SK-N-SH (cell line): Measurements from ENCODE around the gene NFKB2. TPM values are rescaled to one million over a fixed set of nuclear protein-coding genes. Genes with fewer than 3 reads are reported as not detected.

Experiments
- CTCF ChIA-PET: fragments of 300-600, 350-600 bp; formaldehyde crosslinking; extraction: SDS; loops from one replicate; lab custom pipeline; 2021; lab: Yijun Ruan, JAX
- POLR2A ChIA-PET: fragments of 350-600 bp; sonication (Branson Sonifier 250); formaldehyde crosslinking; extraction: SDS; loops from one replicate; lab custom pipeline; 2020; ENCODE audit warnings: antibody characterized with exemption, inconsistent platforms; lab: Yijun Ruan, JAX
- DNase-seq: peaks from one replicate; pipeline ENCODE4 v3.0.0; 2012
- H2AFZ ChIP-seq: fragments of 200-600 bp; sonication (generic); 2 replicates; pipeline ENCODE4 v1.8.1; 2016; ENCODE audit warnings: antibody characterized with exemption, mild to moderate bottlenecking, low read depth
- H3F3A ChIP-seq: fragments of 200-600 bp; sonication (generic); replicated peaks from 2 replicates; pipeline ENCODE3; 2016; ENCODE audit warnings: antibody characterized with exemption, mild to moderate bottlenecking; ENCODE audit not compliant: insufficient read depth
- H3K27ac ChIP-seq, 2 experiments: fragments of 200-500 bp in 1 of 2; fragments of 200-600 bp in 1 of 2; sonication (Bioruptor generic) in 1 of 2; sonication (generic), shearing (Covaris generic) in 1 of 2; 2 replicates each; pipeline versions ENCODE4 v1.5.1 to v1.6.1; 2014 to 2016; ENCODE audit warnings: low read depth in 2 of 2, inconsistent platforms in 1 of 2, low read length in 1 of 2, mild to moderate bottlenecking in 1 of 2, mixed read lengths in 1 of 2
- H3K27me3 ChIP-seq: fragments of 200-600 bp; sonication (generic), shearing (Covaris generic); 2 replicates; pipeline ENCODE4 v1.6.1; 2016; ENCODE audit warnings: mixed run types; ENCODE audit not compliant: insufficient read depth
- H3K36me3 ChIP-seq, 2 experiments: fragments of 200-500 bp in 1 of 2; fragments of 200-600 bp in 1 of 2; sonication (Bioruptor generic) in 1 of 2; sonication (generic) in 1 of 2; replicated peaks in 1 of 2; 2 replicates each; pipeline versions ENCODE3 to v1.5.1; 2014 to 2016; ENCODE audit warnings: low read length in 1 of 2, mild to moderate bottlenecking in 1 of 2; ENCODE audit not compliant: insufficient read depth in 2 of 2, control insufficient read depth in 1 of 2
- H3K4me1 ChIP-seq, 2 experiments: fragments of 200-500 bp in 1 of 2; fragments of 200-600 bp in 1 of 2; sonication (Bioruptor generic) in 1 of 2; sonication (generic), shearing (Covaris generic) in 1 of 2; 2 replicates each; pipeline versions ENCODE4 v1.5.1 to v1.6.1; 2014 to 2016; ENCODE audit warnings: low read depth in 1 of 2, low read length in 1 of 2, mixed run types in 1 of 2; ENCODE audit not compliant: insufficient read depth in 2 of 2, control insufficient read depth in 1 of 2
- H3K4me2 ChIP-seq: fragments of 200-600 bp; sonication (generic), shearing (Covaris generic); 2 replicates; pipeline ENCODE4 v1.6.1; 2017; ENCODE audit warnings: mixed run types
- H3K4me3 ChIP-seq, 2 experiments: fragments of 200-500 bp in 1 of 2; fragments of 200-600 bp in 1 of 2; sonication (Bioruptor generic) in 1 of 2; sonication (generic), shearing (Covaris generic) in 1 of 2; 2 replicates each; pipeline versions ENCODE4 v1.5.1 to v1.8.1; 2014 to 2016; ENCODE audit warnings: low read depth in 2 of 2, inconsistent platforms in 1 of 2, low read length in 1 of 2, mild to moderate bottlenecking in 1 of 2, mixed read lengths in 1 of 2, moderate library complexity in 1 of 2
- H3K79me2 ChIP-seq: fragments of 200-600 bp; sonication (generic); 2 replicates; pipeline ENCODE4 v1.8.1; 2017; ENCODE audit warnings: mild to moderate bottlenecking; ENCODE audit not compliant: insufficient read depth
- H3K9ac ChIP-seq: fragments of 200-600 bp; sonication (generic); 2 replicates; pipeline ENCODE4 v1.6.1; 2017; ENCODE audit warnings: mixed run types
- H3K9me2 ChIP-seq: fragments of 200-600 bp; sonication (generic); 2 replicates; pipeline ENCODE4 v1.6.1; 2017; ENCODE audit warnings: mixed run types
- H3K9me3 ChIP-seq: fragments of 200-600 bp; sonication (generic); 2 replicates; pipeline ENCODE4 v1.6.1; 2017; ENCODE audit warnings: mixed run types, mild to moderate bottlenecking, moderate library complexity
- H4K20me1 ChIP-seq: fragments of 200-600 bp; sonication (generic); 2 replicates; pipeline ENCODE4 v1.6.1; 2017; ENCODE audit warnings: mild to moderate bottlenecking, mixed run types; ENCODE audit not compliant: insufficient read depth
- CTCF ChIP-seq: fragments of 200-600 bp; sonication (generic); IDR thresholded peaks from 2 replicates; pipeline ENCODE4 v1.6.1; 2017; ENCODE audit warnings: antibody characterized with exemption, mild to moderate bottlenecking, moderate library complexity
- EZH2phosphoT487 ChIP-seq: fragments of 200-600 bp; sonication (generic); IDR thresholded peaks from 2 replicates; pipeline ENCODE4 v1.6.1; 2017; ENCODE audit warnings: low read depth, mixed run types, mild to moderate bottlenecking, antibody characterized with exemption, moderate library complexity, borderline replicate concordance
- FOSL2 ChIP-seq: IDR thresholded peaks from 2 replicates; pipeline ENCODE4 v1.4.0; 2012; ENCODE audit warnings: low read depth, mild to moderate bottlenecking, moderate library complexity, borderline replicate concordance
- FOXJ3 ChIP-seq: sonication (generic); formaldehyde crosslinking; IDR thresholded peaks from 2 replicates; pipeline ENCODE4 v1.5.1; 2020; ENCODE audit warnings: mild to moderate bottlenecking, missing genetic modification reagents
- FOXM1 ChIP-seq: IDR thresholded peaks from 2 replicates; pipeline ENCODE4 v1.4.0; 2012; ENCODE audit warnings: low read depth, mild to moderate bottlenecking
- GABPA ChIP-seq: IDR thresholded peaks from 2 replicates; pipeline ENCODE4 v1.4.0; 2012; ENCODE audit warnings: low read depth, mild to moderate bottlenecking
- IRF3 ChIP-seq: fragments of 150-350 bp; IDR thresholded peaks from 2 replicates; pipeline ENCODE4 v1.6.1; 2016; ENCODE audit warnings: mild to moderate bottlenecking, low read depth, low read length
- JUND ChIP-seq: IDR thresholded peaks from 2 replicates; pipeline ENCODE4 v1.4.0; 2012
- MAX ChIP-seq: IDR thresholded peaks from 2 replicates; pipeline ENCODE4 v1.4.0; 2012; ENCODE audit warnings: low read depth
- MEF2A ChIP-seq: IDR thresholded peaks from 2 replicates; pipeline ENCODE4 v1.4.0; 2012; ENCODE audit warnings: low read depth, borderline replicate concordance
- MXI1 ChIP-seq: IDR thresholded peaks from 2 replicates; pipeline ENCODE4 v1.6.1; 2012; ENCODE audit warnings: mild to moderate bottlenecking, low read depth, low read length, improper control_type of control experiment
- NFIC ChIP-seq: IDR thresholded peaks from 2 replicates; pipeline ENCODE4 v1.4.0; 2012; ENCODE audit warnings: borderline replicate concordance
- PBX3 ChIP-seq: IDR thresholded peaks from 2 replicates; pipeline ENCODE4; 2012
- POLR2AphosphoS5 ChIP-seq: IDR thresholded peaks from 2 replicates; pipeline ENCODE4 v1.6.1; 2012; ENCODE audit warnings: low read depth, low read length
- RCOR1 ChIP-seq: fragments of 150-350 bp; IDR thresholded peaks from 2 replicates; pipeline ENCODE4 v1.6.1; 2017; ENCODE audit warnings: antibody characterized with exemption, low read length
- RXRA ChIP-seq: IDR thresholded peaks from 2 replicates; pipeline ENCODE4 v1.4.0; 2012; ENCODE audit warnings: low read depth, mild to moderate bottlenecking, borderline replicate concordance
- SIN3A ChIP-seq: IDR thresholded peaks from 2 replicates; pipeline ENCODE4 v1.6.1; 2012; ENCODE audit warnings: low read depth, mild to moderate bottlenecking, low read length, moderate library complexity, borderline replicate concordance
- TCF12 ChIP-seq: IDR thresholded peaks from 2 replicates; pipeline ENCODE4 v1.4.0; 2012
- TEAD4 ChIP-seq: IDR thresholded peaks from 2 replicates; pipeline ENCODE4 v1.4.0; 2012; ENCODE audit warnings: mild to moderate bottlenecking, borderline replicate concordance; ENCODE audit not compliant: insufficient read depth
- USF2 ChIP-seq: fragments of 150-350 bp; IDR thresholded peaks from 2 replicates; pipeline ENCODE4 v1.6.1; 2017; ENCODE audit warnings: antibody characterized with exemption, low read length, low read depth, borderline replicate concordance
- WGBS: methylation state at CpG from one replicate; pipeline ENCODE4 v1.1.6; 2017; ENCODE audit warnings: low lambda C conversion rate; 5-methylcytosine and 5-hydroxymethylcytosine counted together
- polyA plus RNA-seq, 3 experiments: library from polyadenylated mRNA; depleted of rRNA; stranded (reverse); fragments of >200 nt; gene quantifications; 2 replicates each; pipeline ENCODE4 v1.2.3, GENCODE V29; 2012

The NFKB2 gene
- polyA plus RNA-seq, 1 of the 3 experiments (the other 2 are of a cell fraction) = 26.6 TPM

- no peak overlapping the region for H3K9ac ChIP-seq
- H3K27ac ChIP-seq = no peak overlapping the region
- TF ChIP-seq FOXJ3 (no peak), MAX (no peak), NFIC (no peak), RXRA (no peak), FOSL2 (peak; percentile 58; the same call in 1 of the 2 replicates), TEAD4 (no peak), PBX3 (0 out of 2 replicates have a peak, but pooled peaks have one; percentile 17), EZH2phosphoT487 (no peak), POLR2AphosphoS5 (no peak), JUND (no peak), SIN3A (no peak), TCF12 (peak; percentile 29; the same call in 1 of the 2 replicates)
- TF ChIP-seq, all 33 proteins: peak for 3
- no peak for DNase-seq
- H3F3A ChIP-seq = no peaks in the 10 kb centered on the region
- no peaks in the 10 kb centered on the region for H3K36me3 ChIP-seq
- no peaks in the 10 kb centered on the region for H3K9me3 ChIP-seq
- H4K20me1 ChIP-seq = no peaks in the 10 kb centered on the region
- no peak overlapping the region for H3K4me3 ChIP-seq
- no peaks in the 10 kb centered on the region for H3K9me2 ChIP-seq
- H3K4me2 ChIP-seq = 0 out of 2 replicates have a peak overlapping the region, but pooled peaks have one; percentile 19
- CTCF ChIA-PET = interaction anchor here (3.0 to 16.5 kb wide), 5 partner anchors 8 to 232 kb away, joined by 22 to 359 read pairs (median 40); partner anchors contain the start of genes FBXL15, NFKB2 and PSD
- H3K79me2 ChIP-seq = no peaks in the 10 kb centered on the region
- no peak overlapping the region for H2AFZ ChIP-seq
- WGBS = 92% methylated on average over 5 of the region's 18 CpGs
- POLR2A ChIA-PET = no interaction called here
- peaks cover 0 to 6% of the 10 kb centered on the region in 2 experiments; a peak in 1 of 4 replicates for H3K4me1 ChIP-seq
- no peaks in the 10 kb centered on the region for H3K27me3 ChIP-seq
These were observed 6.4 kb downstream of the NFKB2 start for GRCh38 chr10:102401735-102402511.

GRCh38 chr10:102402512-102402896 lies 7.0 kb downstream of the NFKB2 start:
- Histone ChIP-seq H3F3A (no peaks in the 10 kb centered on the region), H2AFZ (no peak overlapping the region), H3K36me3 (no peaks in the 10 kb centered on the region), H4K20me1 (no peaks in the 10 kb centered on the region), H3K27ac (no peak overlapping the region), H3K9me3 (no peaks in the 10 kb centered on the region), H3K4me1 (peaks cover 0 to 6% of the 10 kb centered on the region in 2 experiments; a peak in 1 of 4 replicates), H3K4me2 (no peak overlapping the region), H3K4me3 (no peak overlapping the region), H3K79me2 (no peaks in the 10 kb centered on the region), H3K27me3 (no peaks in the 10 kb centered on the region), H3K9me2 (no peaks in the 10 kb centered on the region), H3K9ac (no peak overlapping the region)
- no peak for DNase-seq
- ChIA-PET CTCF (interaction anchor here (1.3 to 16.5 kb wide), 8 partner anchors 8 to 256 kb away, joined by 3 to 359 read pairs (median 22); partner anchors contain the start of genes FBXL15, NFKB2 and PSD), POLR2A (no interaction called here)
- WGBS = 79% methylated on average over 4 of the region's 5 CpGs
- no peak for TF ChIP-seq USF2
- no peak for TF ChIP-seq RCOR1
- no peak for TF ChIP-seq FOXJ3
- no peak for TF ChIP-seq CTCF
- no peak for TF ChIP-seq POLR2AphosphoS5
- TF ChIP-seq IRF3 = no peak
- no peak for TF ChIP-seq GABPA
- no peak for TF ChIP-seq MEF2A
- TF ChIP-seq MXI1 = no peak
- TF ChIP-seq EZH2phosphoT487 = no peak
- TF ChIP-seq TEAD4 = no peak
- no peak for TF ChIP-seq SIN3A
- TF ChIP-seq FOXM1 = no peak
